NCI-H146 treated with DMSO at 0.1 percent for 48 hours (cell line): Measurements from ENCODE around the gene EDAR.

Experiments used
- DNase-seq: peaks from one replicate; lab custom pipeline; 2025; ENCODE audit not compliant: unreplicated experiment; lab: John Stamatoyannopoulos, UW

The EDAR gene

DNA sequence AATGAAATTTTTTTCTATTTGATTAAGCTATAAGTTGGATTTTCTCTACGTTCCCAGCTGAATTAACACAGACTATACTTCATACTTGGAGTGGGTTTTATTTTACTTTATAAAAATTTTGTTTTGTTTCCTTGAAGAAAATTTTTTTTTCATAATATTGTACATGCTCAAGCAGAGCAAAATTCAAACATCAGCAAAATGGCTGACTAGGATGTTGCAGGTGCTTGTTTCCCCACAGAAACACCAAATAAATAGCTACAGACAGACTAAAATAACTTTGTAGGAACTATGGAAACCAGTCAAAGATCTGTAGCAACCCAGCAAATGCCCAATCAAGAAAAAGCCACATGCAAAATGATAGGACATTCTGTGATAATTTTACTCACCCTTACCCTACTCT, 120.1 kb downstream of the EDAR start:
- DNase-seq: no peak

DNA sequence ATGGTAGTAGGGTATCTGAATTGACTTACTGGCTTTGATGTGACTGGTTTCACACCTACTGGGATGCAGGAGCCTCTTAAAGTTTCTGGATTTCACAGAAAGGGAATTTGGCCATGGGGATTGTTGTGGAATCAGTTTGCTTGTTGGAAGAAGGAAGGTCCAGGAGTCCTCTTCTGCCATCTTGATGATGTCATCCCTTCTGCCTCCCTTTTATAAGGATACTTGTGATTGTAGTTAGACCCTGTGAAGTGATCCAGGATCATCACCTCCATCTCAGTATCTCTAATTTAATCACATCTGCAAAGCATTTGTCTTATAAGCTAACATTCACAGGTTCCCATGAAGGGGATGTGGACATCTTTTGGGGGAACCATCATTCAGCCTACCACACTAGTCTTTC, 123.0 kb downstream of the EDAR start:
- DNase-seq: no peak

DNA sequence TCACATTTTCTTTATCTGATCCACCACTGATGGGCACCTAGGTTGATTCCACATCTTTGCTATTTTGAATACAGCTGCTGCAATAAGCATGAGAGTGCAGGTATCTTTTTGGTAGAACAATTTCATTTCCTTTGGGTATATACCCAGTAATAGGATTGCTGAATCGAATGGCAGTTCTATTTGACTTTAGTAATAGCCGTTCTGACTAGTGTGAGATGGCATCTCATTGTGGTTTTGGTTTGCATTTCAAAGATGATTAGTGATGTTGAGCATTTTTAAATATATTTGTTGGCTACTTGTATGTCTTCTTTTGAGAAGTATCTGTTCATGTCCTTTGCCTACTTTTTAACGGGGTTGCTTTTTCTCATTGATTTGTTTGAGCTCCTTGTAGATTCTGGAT, 130.1 kb downstream of the EDAR start:
- DNase-seq: no peak

DNA sequence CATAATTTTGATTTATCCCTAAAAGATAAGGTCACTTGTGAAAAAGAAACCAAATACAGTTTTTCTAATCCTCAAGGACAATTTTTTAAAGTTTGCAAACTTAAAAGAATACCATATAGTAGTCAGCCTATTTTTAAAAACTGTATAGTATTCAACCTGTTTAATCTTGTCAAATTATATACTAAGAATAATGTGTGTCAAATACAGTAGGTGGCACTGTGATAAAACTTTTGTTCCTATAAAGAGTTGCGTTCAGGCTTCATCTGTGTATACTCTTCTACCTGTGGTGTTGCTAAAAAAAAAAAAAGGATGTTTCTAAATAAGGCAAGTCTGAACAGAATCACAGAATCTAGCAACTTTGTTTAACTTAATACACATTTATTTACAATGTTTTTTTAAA, 133.8 kb downstream of the EDAR start:
- DNase-seq: no peak

DNA sequence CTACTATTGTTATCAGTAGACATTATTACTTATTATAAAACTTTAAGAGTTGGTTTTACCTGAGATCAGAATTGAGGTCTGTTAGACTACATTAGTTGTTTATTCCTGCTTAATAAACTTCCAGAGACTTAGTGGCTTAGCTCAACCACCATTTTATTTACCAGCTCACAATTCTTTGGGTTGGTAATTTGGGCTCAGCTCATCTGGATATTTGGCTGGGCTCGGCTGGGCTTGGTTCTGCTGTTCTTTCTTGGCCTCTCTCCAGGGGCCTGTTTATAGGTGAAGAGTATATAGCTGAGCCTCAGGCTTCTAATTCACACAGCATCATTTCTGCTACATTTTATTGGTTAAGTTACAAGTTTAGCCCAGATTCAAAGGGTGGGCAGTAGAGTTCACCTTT, 134.5 kb downstream of the EDAR start:
- no peak for DNase-seq

DNA sequence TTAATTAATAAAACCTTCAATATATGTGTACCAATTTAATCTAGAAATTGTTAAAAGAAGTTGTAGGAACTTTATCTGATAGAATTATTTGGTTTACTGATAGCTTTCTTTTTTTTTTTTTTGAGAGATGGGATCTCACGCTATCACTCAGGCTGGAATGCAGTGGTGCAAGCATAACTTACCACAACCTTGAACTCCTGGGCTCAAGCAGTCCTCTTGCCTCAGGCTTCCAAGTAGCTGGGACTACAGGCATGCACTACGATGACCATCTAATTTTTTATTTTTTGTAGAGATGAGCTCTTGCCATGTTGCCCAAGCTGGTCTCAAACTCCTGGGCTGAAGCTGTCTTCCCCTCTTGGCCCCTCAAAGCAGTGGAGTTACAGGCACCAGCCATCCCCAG, 135.6 kb downstream of the EDAR start:
- no peak for DNase-seq

DNA sequence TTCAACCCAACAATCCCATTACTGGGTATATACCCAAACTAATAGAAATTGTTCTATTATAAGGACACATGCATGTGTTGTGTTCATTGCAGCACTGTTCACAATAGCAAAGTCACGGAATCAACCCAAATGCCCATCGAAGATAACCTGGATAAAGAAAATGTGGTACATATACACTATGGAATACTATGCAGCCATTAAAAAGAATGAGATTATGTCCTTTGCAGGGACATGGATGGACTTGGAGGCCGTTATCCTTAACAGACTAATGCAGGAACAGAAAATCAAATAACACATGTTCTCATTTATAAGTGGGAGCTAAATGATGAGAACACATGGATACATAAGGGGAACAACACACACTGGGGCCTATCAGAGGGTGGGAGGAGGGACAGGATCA, 136.6 kb downstream of the EDAR start:
- no peak for DNase-seq

DNA sequence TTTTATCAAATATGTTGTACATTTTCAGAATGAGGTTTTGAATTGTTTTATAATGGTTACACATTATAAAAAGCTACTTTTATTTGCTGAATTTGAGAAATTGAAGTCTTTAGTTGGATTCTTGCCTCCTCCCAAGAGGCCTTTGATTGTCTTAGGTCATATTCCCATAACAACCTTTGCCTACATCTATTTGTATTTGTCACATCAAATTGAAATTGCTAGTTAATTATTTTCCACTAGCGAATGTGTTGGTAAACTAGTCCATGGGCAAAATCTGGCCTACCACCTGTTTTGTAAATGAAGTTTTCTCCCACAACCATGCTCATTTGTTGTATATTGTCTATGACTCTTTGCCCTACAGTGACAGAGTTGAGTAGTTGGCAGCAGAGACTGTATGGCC, 142.0 kb downstream of the EDAR start:
- DNase-seq: no peak

DNA sequence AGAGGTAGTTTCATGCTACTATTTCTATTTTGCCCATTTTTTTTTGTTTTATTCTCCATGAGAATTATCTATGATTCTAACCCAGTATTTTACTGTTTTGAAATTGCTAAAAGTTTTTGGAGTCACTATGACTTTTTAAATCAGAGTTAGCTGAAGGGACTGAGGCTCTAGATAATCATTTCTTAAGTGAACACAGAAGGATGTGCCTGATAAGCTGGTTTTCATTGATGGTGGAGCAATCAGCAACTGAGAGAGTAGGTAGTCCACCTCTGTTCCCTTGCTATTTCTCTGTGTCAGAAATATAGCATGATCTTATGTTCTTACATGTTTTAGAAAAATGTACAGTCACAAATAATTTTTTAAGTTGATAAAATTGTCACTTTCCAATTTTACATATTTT, 143.1 kb downstream of the EDAR start:
- no peak for DNase-seq
